IMR-90 (cell line): Measurements from ENCODE around the gene KRT6C. TPM values are rescaled to one million over a fixed set of nuclear protein-coding genes. Genes with fewer than 3 reads are reported as not detected.

ENCODE experiments used
- ATAC-seq: fragments of 200-7000 bp; cut with Tn5 transposase; 2 replicates; pipeline ENCODE4 v1.9.1; 2020; ENCODE audit warnings: low read depth, mild to moderate bottlenecking, moderate library complexity
- BruUV-seq: library from RNA; stranded (reverse); fragments of 400-500 nt; replicated peaks from 2 replicates; lab custom pipeline; 2021; lab: Mats Ljungman, UMichigan
- CTCF ChIA-PET: fragments of 300-600 bp; formaldehyde crosslinking; extraction: SDS; loops from one replicate; lab custom pipeline; 2021; ENCODE audit warnings: antibody characterized with exemption; lab: Yijun Ruan, JAX
- POLR2A ChIA-PET: fragments of 300-600 bp; sonication (Branson Sonifier 250); formaldehyde crosslinking; loops from one replicate; lab custom pipeline; 2022; ENCODE audit warnings: antibody characterized with exemption; ENCODE audit not compliant: unreplicated experiment; lab: Charles Lee
- DNase-seq: peaks from one replicate; pipeline ENCODE4 v3.0.0; 2013
- H2AFZ ChIP-seq: replicated peaks from 2 replicates; pipeline ENCODE3; 2013; ENCODE audit warnings: low read length, mild to moderate bottlenecking; ENCODE audit not compliant: poor library complexity
- H2AK5ac ChIP-seq: 2 replicates; pipeline ENCODE4 v1.6.1; 2013; ENCODE audit warnings: low read depth, low read length, inconsistent platforms
- H2AK9ac ChIP-seq: replicated peaks from 2 replicates; pipeline ENCODE3; 2013; ENCODE audit warnings: mild to moderate bottlenecking, low read depth, low read length, moderate library complexity; ENCODE audit not compliant: poor library complexity
- H2BK120ac ChIP-seq: 2 replicates; pipeline ENCODE4 v1.6.1; 2013; ENCODE audit warnings: low read depth, low read length, inconsistent platforms
- H2BK15ac ChIP-seq: 3 replicates; pipeline ENCODE4 v1.6.1; 2013; ENCODE audit warnings: low read depth, low read length, inconsistent platforms
- H2BK20ac ChIP-seq: 2 replicates; pipeline ENCODE4 v1.6.1; 2013; ENCODE audit warnings: low read depth, mild to moderate bottlenecking, inconsistent platforms, low read length, moderate library complexity
- H2BK5ac ChIP-seq: 2 replicates; pipeline ENCODE4 v1.6.1; 2013; ENCODE audit warnings: mild to moderate bottlenecking, low read depth, low read length, inconsistent platforms; ENCODE audit not compliant: poor library complexity, severe bottlenecking
- H3K14ac ChIP-seq: replicated peaks from 2 replicates; pipeline ENCODE4 v1.6.1; 2013; ENCODE audit warnings: low read depth, low read length, inconsistent platforms
- H3K18ac ChIP-seq: 2 replicates; pipeline ENCODE4 v1.6.1; 2013; ENCODE audit warnings: low read depth, low read length, control low read depth
- H3K23ac ChIP-seq: 2 replicates; pipeline ENCODE4 v1.6.1; 2013; ENCODE audit warnings: low read depth, low read length, inconsistent platforms
- H3K27ac ChIP-seq: 2 replicates; pipeline ENCODE4 v1.5.1; 2013; ENCODE audit warnings: mild to moderate bottlenecking, control low read depth, low read length; ENCODE audit not compliant: insufficient read depth
- H3K27me3 ChIP-seq: 2 replicates; pipeline ENCODE4 v1.6.1; 2013; ENCODE audit warnings: low read length; ENCODE audit not compliant: control insufficient read depth, insufficient read depth
- H3K36me3 ChIP-seq: 2 replicates; pipeline ENCODE4 v1.6.1; 2013; ENCODE audit warnings: low read length, mixed read lengths; ENCODE audit not compliant: control insufficient read depth, insufficient read depth
- H3K4ac ChIP-seq: 2 replicates; pipeline ENCODE4 v1.6.1; 2013; ENCODE audit warnings: low read depth, low read length, inconsistent platforms
- H3K4me1 ChIP-seq: 2 replicates; pipeline ENCODE4 v1.6.1; 2013; ENCODE audit warnings: low read length, mixed read lengths; ENCODE audit not compliant: control insufficient read depth, insufficient read depth
- H3K4me2 ChIP-seq: 2 replicates; pipeline ENCODE4 v1.6.1; 2013; ENCODE audit warnings: low read depth, mild to moderate bottlenecking, control low read depth, low read length, moderate library complexity
- H3K4me3 ChIP-seq: 2 replicates; pipeline ENCODE4 v1.5.1; 2013; ENCODE audit warnings: low read depth, mild to moderate bottlenecking, control low read depth, low read length, moderate library complexity; ENCODE audit not compliant: insufficient read depth
- H3K56ac ChIP-seq: 2 replicates; pipeline ENCODE4 v1.6.1; 2013; ENCODE audit warnings: low read length, inconsistent platforms; ENCODE audit not compliant: insufficient read depth; ENCODE audit errors: extremely low read depth
- H3K79me1 ChIP-seq, 2 experiments: 2 replicates each; pipeline ENCODE4 v1.6.1; 2013; ENCODE audit warnings: low read length in 2 of 2, inconsistent platforms in 1 of 2, low read depth in 1 of 2
- H3K9ac ChIP-seq: 2 replicates; pipeline ENCODE4 v1.6.1; 2013; ENCODE audit warnings: low read depth, low read length, control low read depth
- H3K9me1 ChIP-seq: 2 replicates; pipeline ENCODE4 v1.6.1; 2013; ENCODE audit warnings: low read length, inconsistent platforms; ENCODE audit not compliant: insufficient read depth
- H3K9me3 ChIP-seq: 2 replicates; pipeline ENCODE4 v1.6.1; 2013; ENCODE audit warnings: low read length; ENCODE audit not compliant: control insufficient read depth, insufficient read depth
- H4K20me1 ChIP-seq: 2 replicates; pipeline ENCODE4 v1.6.1; 2013; ENCODE audit warnings: low read length, inconsistent platforms; ENCODE audit not compliant: insufficient read depth
- H4K5ac ChIP-seq: 2 replicates; pipeline ENCODE4 v1.6.1; 2013; ENCODE audit warnings: mild to moderate bottlenecking, low read depth, low read length, control low read depth
- H4K8ac ChIP-seq, 2 experiments: 2 replicates each; pipeline ENCODE4 v1.6.1; 2013; ENCODE audit warnings: low read depth in 2 of 2, low read length in 2 of 2, control low read depth in 1 of 2, inconsistent platforms in 1 of 2
- H4K91ac ChIP-seq: 2 replicates; pipeline ENCODE4 v1.6.1; 2013; ENCODE audit warnings: low read depth, low read length, inconsistent platforms; ENCODE audit not compliant: insufficient read depth
- BHLHE40 ChIP-seq: fragments of 150-350 bp; IDR thresholded peaks from 2 replicates; pipeline ENCODE4 v1.6.1; 2016; ENCODE audit warnings: mild to moderate bottlenecking, low read depth, low read length
- CEBPB ChIP-seq: IDR thresholded peaks from 2 replicates; pipeline ENCODE4 v1.6.1; 2012; ENCODE audit warnings: low read depth, low read length, improper control_type of control experiment
- CHD1 ChIP-seq: IDR thresholded peaks from 2 replicates; pipeline ENCODE4 v1.6.1; 2012; ENCODE audit warnings: low read depth, low read length, improper control_type of control experiment
- CTCF ChIP-seq: conservative IDR thresholded peaks from 2 replicates; pipeline ENCODE4 v1.5.1; 2012; ENCODE audit warnings: mild to moderate bottlenecking, low read depth, low read length, improper control_type of control experiment
- ELK1 ChIP-seq: fragments of 150-350 bp; IDR thresholded peaks from 2 replicates; pipeline ENCODE4 v1.6.1; 2016; ENCODE audit warnings: low read depth, mild to moderate bottlenecking, low read length, moderate library complexity, borderline replicate concordance
- FOS ChIP-seq: fragments of 150-350 bp; IDR thresholded peaks from 2 replicates; pipeline ENCODE4 v1.6.1; 2016; ENCODE audit warnings: low read depth, low read length
- MAFK ChIP-seq: IDR thresholded peaks from 2 replicates; pipeline ENCODE4 v1.6.1; 2012; ENCODE audit warnings: low read depth, low read length, improper control_type of control experiment
- MAZ ChIP-seq: IDR thresholded peaks from 2 replicates; pipeline ENCODE4 v1.6.1; 2012; ENCODE audit warnings: low read depth, mild to moderate bottlenecking, low read length, improper control_type of control experiment, moderate library complexity, borderline replicate concordance
- MXI1 ChIP-seq: IDR thresholded peaks from 2 replicates; pipeline ENCODE4 v1.6.1; 2012; ENCODE audit warnings: low read depth, mild to moderate bottlenecking, low read length, moderate library complexity, borderline replicate concordance
- NFE2L2 ChIP-seq: fragments of 150-350 bp; IDR thresholded peaks from 2 replicates; pipeline ENCODE4 v1.6.1; 2016; ENCODE audit warnings: low read depth, mild to moderate bottlenecking, low read length
- POLR2A ChIP-seq: IDR thresholded peaks from 2 replicates; pipeline ENCODE4 v1.6.1; 2012; ENCODE audit warnings: mild to moderate bottlenecking, low read depth, low read length
- RAD21 ChIP-seq: IDR thresholded peaks from 2 replicates; pipeline ENCODE4 v1.6.1; 2012; ENCODE audit warnings: low read length, improper control_type of control experiment
- RCOR1 ChIP-seq: IDR thresholded peaks from 2 replicates; pipeline ENCODE4 v1.6.1; 2012; ENCODE audit warnings: mild to moderate bottlenecking, low read length, improper control_type of control experiment; ENCODE audit not compliant: insufficient replicate concordance
- RFX5 ChIP-seq: IDR thresholded peaks from 2 replicates; pipeline ENCODE4 v1.8.0; 2012; ENCODE audit warnings: low read depth, mild to moderate bottlenecking, low read length, moderate library complexity
- SMC3 ChIP-seq: fragments of 150-350 bp; IDR thresholded peaks from 2 replicates; pipeline ENCODE4 v1.6.1; 2016; ENCODE audit warnings: low read depth, mild to moderate bottlenecking, antibody characterized with exemption, low read length, moderate library complexity
- USF2 ChIP-seq: fragments of 150-350 bp; IDR thresholded peaks from 2 replicates; pipeline ENCODE4 v1.6.1; 2017; ENCODE audit warnings: mild to moderate bottlenecking, antibody characterized with exemption, low read length, low read depth
- WGBS, 2 experiments: methylation state at CpG; one replicate each; pipeline versions ENCODE4 v1.1.5 to v1.1.7; 2013; ENCODE audit warnings: missing lambda C conversion rate in 2 of 2; ENCODE audit not compliant: insufficient read length in 1 of 2; ENCODE audit errors: extremely low coverage in 2 of 2; 5-methylcytosine and 5-hydroxymethylcytosine counted together
- dilution Hi-C: fragments of 300-500 bp; cut with HindIII; formaldehyde crosslinking; loops from one replicate; pipeline ENCODE4 v1.14.3; 2018; ENCODE audit warnings: low sequenced_read_pairs; ENCODE audit not compliant: unreplicated experiment
- in situ Hi-C: fragments of 300-500 bp; cut with MboI; formaldehyde crosslinking; loops from 3 replicates; pipeline ENCODE4 v1.14.3; 2019; ENCODE audit warnings: low sequenced_read_pairs, inconsistent platforms, mixed read lengths
- intact Hi-C: fragments of 100-400 bp; cut with micrococcal nuclease; formaldehyde crosslinking; loops from 2 replicates; pipeline ENCODE4 v1.10.0; 2022
- polyA plus RNA-seq, 3 experiments: library from polyadenylated mRNA; depleted of rRNA; stranded (reverse); fragments of >200 nt; gene quantifications; 2 replicates each; pipeline ENCODE4 v1.2.3, GENCODE V29; 2012; ENCODE audit warnings: low replicate concordance in 1 of 3
- total RNA-seq: library from RNA; depleted of rRNA; stranded (reverse); fragments of >200 nt; gene quantifications from 2 replicates; pipeline ENCODE4 v1.2.3, GENCODE V29; 2012

Gene KRT6C
- total and polyA plus RNA-seq, 2 of the 4 experiments (the other 2 are of a cell fraction) = not detected

GRCh38 chr12:52437508-52437907, 36.1 kb downstream of the KRT6C start:
- Histone ChIP-seq H2AK5ac (no peak overlapping the region), H2BK15ac (no peak overlapping the region), H2BK5ac (no peak overlapping the region), H3K14ac (no peak overlapping the region), H3K56ac (no peak overlapping the region), H4K91ac (no peak overlapping the region), H4K8ac (no peak overlapping the region), H3K27ac (no peak overlapping the region), H4K5ac (no peak overlapping the region), H3K27me3 (peaks cover 4% of the 10 kb centered on the region; the same call in 1 of the 2 replicates), H3K9me1 (no peaks in the 10 kb centered on the region), H3K4me1 (no peaks in the 10 kb centered on the region; the same call in 1 of the 2 replicates), H3K4me3 (no peak overlapping the region), H2BK20ac (no peak overlapping the region), H3K36me3 (no peaks in the 10 kb centered on the region), H3K23ac (no peak overlapping the region), H3K4me2 (no peak overlapping the region), H3K9me3 (no peaks in the 10 kb centered on the region), H3K4ac (no peak overlapping the region), H2AFZ (no peak overlapping the region), H4K20me1 (no peaks in the 10 kb centered on the region), H3K18ac (no peak overlapping the region), H3K79me1 (no peaks in the 10 kb centered on the region), H2AK9ac (no peak overlapping the region), H3K9ac (no peak overlapping the region), H2BK120ac (no peak overlapping the region)
- ChIA-PET POLR2A (no interaction called here), CTCF (no interaction called here)
- ATAC-seq (no peak), DNase-seq (no peak)
- dilution Hi-C loops = no loop called here
- BruUV-seq = no TSS peak
- WGBS, 2 experiments = 60% methylated on average over 1 of the region's 9 CpGs; no CpG with 5 or more reads in 1 of the 2 experiments
- in situ Hi-C loops = no loop called here
- intact Hi-C loops = no loop called here
- no peak for TF ChIP-seq CTCF
- TF ChIP-seq CHD1 = no peak
- no peak for TF ChIP-seq MAFK
- no peak for TF ChIP-seq FOS
- TF ChIP-seq BHLHE40 = no peak
- TF ChIP-seq SMC3 = no peak
- TF ChIP-seq POLR2A = no peak
- no peak for TF ChIP-seq NFE2L2
- no peak for TF ChIP-seq RFX5
- TF ChIP-seq CEBPB = no peak
- TF ChIP-seq ELK1 = no peak
- TF ChIP-seq RCOR1 = no peak
- no peak for TF ChIP-seq USF2
- TF ChIP-seq MAZ = no peak
- no peak for TF ChIP-seq MXI1
- TF ChIP-seq RAD21 = no peak
